Suprapubic skin (tissue), 4 donors: ENCODE measurements around the gene NGFR. TPM values are rescaled to one million over a fixed set of nuclear protein-coding genes. Genes with fewer than 3 reads are reported as not detected.
"Not testable (repeated sequence)": the region's sequence is repeated elsewhere in the genome, so short reads cannot be mapped to it uniquely, and the experiment has no call there.

Experiments
- DNase-seq, 2 donors: peaks; one replicate each; pipeline ENCODE4 v3.0.0-alpha.2; 2019; ENCODE audit warnings: low spot score in 2 of 2
- H3K27ac ChIP-seq: fragments of 200-600 bp; sonication (generic); one replicate; pipeline ENCODE4 v1.5.1; 2019
- H3K27me3 ChIP-seq: fragments of 200-600 bp; sonication (generic); one replicate; pipeline ENCODE4 v1.5.1; 2019
- H3K36me3 ChIP-seq: fragments of 200-600 bp; sonication (generic); one replicate; pipeline ENCODE4 v1.5.1; 2019
- H3K4me1 ChIP-seq: fragments of 200-600 bp; sonication (generic); one replicate; pipeline ENCODE4 v1.5.1; 2019
- H3K4me3 ChIP-seq: fragments of 200-600 bp; sonication (generic); one replicate; pipeline ENCODE4 v1.5.1; 2019; ENCODE audit warnings: mild to moderate bottlenecking
- H3K9me3 ChIP-seq: fragments of 200-600 bp; sonication (generic); one replicate; pipeline ENCODE4 v1.5.1; 2019
- EP300 ChIP-seq: sonication (generic); formaldehyde crosslinking; IDR thresholded peaks from one replicate; pipeline ENCODE4 v1.6.1; 2017; ENCODE audit warnings: antibody characterized with exemption
- POLR2A ChIP-seq, 2 donors: fragments of 450-650 bp; IDR thresholded peaks; one replicate each; pipeline ENCODE4 v1.6.1; 2017; ENCODE audit warnings: antibody characterized with exemption in 2 of 2, mild to moderate bottlenecking in 2 of 2, moderate library complexity in 2 of 2
- POLR2AphosphoS5 ChIP-seq, 3 donors: sonication (generic); formaldehyde crosslinking; IDR thresholded peaks; one replicate each; pipeline ENCODE4 v1.6.1; 2017; ENCODE audit warnings: antibody characterized with exemption in 3 of 3
- WGBS: methylation state at CpG from one replicate; pipeline ENCODE4 v1.1.5; 2018; 5-methylcytosine and 5-hydroxymethylcytosine counted together
- total RNA-seq, 4 donors: library from RNA; depleted of rRNA; stranded (reverse); fragments of >200 nt; gene quantifications; one replicate each; pipeline ENCODE4 v1.1.0, GENCODE V29; 2016
- TF ChIP-seq, protein P1 (sequence below), 2 donors: fragments of 200-600 bp in 1 of 2; fragments of 450-650 bp in 1 of 2; sonication (generic) in 1 of 2; IDR thresholded peaks; one replicate each; pipeline ENCODE4 v1.5.1; 2016 to 2019; ENCODE audit warnings: antibody characterized with exemption in 2 of 2, mild to moderate bottlenecking in 1 of 2, moderate library complexity in 1 of 2

NGFR gene
- total RNA-seq, 4 donors from 2014 or later = 18.1 to 26.8 (median 22.0) TPM

DNA sequence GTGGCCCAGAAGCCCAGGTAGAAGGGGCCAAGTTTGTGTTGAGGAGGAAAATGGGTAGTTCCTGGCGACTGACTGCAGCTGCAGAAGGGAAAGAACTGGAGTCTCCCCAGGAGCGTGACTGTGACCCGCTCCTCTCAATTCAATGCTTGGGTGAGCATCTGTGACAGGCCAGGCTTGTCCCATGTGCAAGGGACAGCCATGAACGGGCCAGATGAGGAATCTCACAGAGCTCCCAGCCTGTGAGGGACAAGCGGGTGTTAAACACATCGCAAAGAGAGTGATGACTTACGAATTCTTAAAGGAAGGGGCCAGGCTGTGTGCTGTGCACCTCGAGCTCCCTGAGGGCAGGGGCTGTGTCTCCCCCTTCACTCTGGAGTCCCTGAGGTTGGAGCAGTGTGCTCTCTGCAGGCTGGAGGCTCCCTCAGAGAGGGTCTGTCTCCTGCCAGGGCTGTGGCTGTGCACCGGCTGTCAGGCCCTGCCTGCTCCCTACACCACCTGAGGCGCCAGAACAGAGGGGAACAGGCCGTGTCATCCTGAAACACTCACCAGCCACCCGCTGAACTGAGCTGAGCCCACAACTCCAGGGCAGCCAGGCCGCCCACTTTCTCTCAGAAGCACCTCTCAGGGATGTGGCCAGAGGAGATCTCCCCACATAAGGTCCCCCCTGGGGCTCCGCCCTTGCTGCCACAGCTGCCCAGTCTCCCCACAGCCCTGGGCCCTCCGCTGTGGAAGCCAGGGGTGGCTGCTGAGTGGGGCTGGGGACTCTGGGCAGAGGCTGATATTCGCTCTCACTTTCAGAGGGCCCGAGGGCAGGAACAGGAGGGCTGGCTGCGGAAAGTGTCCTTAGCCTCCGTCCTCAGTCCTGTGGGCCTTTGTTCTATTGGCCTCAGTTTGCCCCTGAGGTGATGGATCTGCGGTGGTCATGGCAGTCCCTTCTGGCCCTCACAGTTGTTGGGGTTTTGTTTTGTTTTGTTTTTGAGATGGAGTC lies 54.9 kb downstream of the NGFR start:
- no peaks in the 10 kb centered on the region for H3K27me3 ChIP-seq
- H3K4me1 ChIP-seq = peaks cover 18% of the 10 kb centered on the region
- no peaks in the 10 kb centered on the region for H3K9me3 ChIP-seq
- no peaks in the 10 kb centered on the region for H3K36me3 ChIP-seq
- TF ChIP-seq, protein P1, sequence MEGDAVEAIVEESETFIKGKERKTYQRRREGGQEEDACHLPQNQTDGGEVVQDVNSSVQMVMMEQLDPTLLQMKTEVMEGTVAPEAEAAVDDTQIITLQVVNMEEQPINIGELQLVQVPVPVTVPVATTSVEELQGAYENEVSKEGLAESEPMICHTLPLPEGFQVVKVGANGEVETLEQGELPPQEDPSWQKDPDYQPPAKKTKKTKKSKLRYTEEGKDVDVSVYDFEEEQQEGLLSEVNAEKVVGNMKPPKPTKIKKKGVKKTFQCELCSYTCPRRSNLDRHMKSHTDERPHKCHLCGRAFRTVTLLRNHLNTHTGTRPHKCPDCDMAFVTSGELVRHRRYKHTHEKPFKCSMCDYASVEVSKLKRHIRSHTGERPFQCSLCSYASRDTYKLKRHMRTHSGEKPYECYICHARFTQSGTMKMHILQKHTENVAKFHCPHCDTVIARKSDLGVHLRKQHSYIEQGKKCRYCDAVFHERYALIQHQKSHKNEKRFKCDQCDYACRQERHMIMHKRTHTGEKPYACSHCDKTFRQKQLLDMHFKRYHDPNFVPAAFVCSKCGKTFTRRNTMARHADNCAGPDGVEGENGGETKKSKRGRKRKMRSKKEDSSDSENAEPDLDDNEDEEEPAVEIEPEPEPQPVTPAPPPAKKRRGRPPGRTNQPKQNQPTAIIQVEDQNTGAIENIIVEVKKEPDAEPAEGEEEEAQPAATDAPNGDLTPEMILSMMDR (IDR thresholded peaks at IDR 0.05) = no peak
- TF ChIP-seq POLR2AphosphoS5 (IDR thresholded peaks at IDR 0.05) (no peak), EP300 (no peak), POLR2A (IDR thresholded peaks at IDR 0.05) (no peak)
- H3K27ac ChIP-seq = no peak overlapping the region
- no peak overlapping the region for H3K4me3 ChIP-seq
- DNase-seq = peak; percentile 50 to 67
- 89% methylated on average over 13 of the region's 20 CpGs for WGBS

GRCh38 chr17:49550764-49551163 lies 55.7 kb downstream of the NGFR start:
- H3K4me3 ChIP-seq, H3K27ac ChIP-seq, H3K27me3 ChIP-seq, H3K9me3 ChIP-seq, H3K36me3 ChIP-seq: not testable (repeated sequence)
- peak; percentile 20 to 70 for DNase-seq
- WGBS = 94% methylated on average over 9 of the region's 9 CpGs
- peaks cover 26% of the 10 kb centered on the region for H3K4me1 ChIP-seq

DNA sequence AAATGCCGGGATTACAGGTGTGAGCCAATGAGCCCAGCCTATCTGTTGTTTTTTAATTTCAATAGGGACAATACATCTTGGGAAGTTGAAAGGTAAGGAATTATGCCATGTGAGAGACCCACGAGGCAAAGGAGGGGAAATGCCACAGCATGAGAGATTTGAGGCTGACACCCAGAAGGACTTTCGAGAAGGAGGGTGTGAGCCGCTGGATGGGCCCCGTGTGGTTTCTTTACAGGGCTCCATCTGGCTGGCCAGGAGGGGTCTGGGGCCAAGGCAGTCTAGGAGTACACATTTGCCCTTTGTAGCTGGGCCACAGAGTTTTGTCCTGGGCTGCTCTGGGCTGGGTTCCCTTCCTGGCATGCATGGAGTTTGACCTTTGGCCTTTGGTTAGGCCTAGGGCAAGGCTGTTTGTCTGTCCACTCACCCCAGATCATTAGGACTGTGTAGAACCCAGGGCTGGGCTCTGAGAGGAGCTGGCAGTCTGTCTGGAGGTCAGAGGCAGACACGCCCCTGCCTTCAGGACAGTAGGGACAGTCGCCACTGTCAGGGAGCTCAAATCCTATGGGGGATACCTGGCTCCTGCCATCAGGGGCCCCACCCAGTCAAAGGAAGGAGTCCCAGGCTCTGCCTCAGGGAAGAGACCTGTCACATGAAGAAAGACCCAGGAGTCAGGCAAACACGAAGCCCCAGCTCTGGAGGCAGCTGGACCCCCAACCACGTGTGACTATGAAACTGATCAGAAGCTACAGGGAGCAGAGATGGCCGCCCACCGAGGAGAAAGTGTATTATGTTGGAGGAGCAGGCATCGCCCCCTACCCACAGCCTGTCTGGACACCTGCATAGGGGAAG lies 56.4 kb downstream of the NGFR start:
- no peak overlapping the region for H3K4me3 ChIP-seq
- DNase-seq = peak; percentile 46 to 74
- no peak overlapping the region for H3K27ac ChIP-seq
- H3K27me3 ChIP-seq = peaks cover 4% of the 10 kb centered on the region
- no peaks in the 10 kb centered on the region for H3K9me3 ChIP-seq
- WGBS = 86% methylated on average over 12 of the region's 12 CpGs
- TF ChIP-seq POLR2A (IDR thresholded peaks at IDR 0.05) (no peak), EP300 (no peak), POLR2AphosphoS5 (IDR thresholded peaks at IDR 0.05) (no peak)
- TF ChIP-seq, protein P1 (IDR thresholded peaks at IDR 0.05) = no peak
- H3K36me3 ChIP-seq = no peaks in the 10 kb centered on the region
- peaks cover 32% of the 10 kb centered on the region for H3K4me1 ChIP-seq

DNA sequence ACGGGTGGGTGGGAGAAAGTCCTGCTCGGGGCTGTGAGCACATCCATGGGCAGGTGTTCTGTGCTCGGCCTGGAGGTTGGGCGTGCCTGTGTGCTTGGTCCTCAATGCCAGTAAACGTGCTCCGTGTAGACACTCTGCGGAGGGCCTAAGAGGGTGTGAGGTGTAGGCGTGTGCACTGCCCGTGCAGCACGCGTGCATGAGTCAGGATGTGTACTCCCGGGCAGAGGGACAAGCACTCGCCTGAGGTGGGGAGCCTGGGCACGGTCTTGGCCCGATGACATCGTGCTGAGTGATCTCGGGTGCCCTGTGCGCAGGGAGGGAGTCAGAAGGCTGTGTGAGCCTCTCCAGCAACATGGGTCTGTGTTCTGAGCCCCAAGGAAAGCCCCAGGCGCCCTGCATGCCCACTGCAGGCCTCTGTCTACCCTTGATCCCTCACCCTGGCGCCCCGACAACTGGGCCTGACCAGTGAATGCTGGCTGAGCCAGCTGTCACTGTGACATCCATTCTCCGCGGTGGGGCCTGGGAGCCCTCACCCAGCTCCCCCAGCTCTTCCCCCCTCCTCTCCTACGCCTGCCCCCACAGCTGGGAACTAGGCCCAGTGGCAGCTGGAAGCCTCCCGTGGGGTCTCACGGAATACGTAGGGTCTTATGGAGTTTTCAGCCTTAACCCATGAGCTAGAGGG lies 57.1 kb downstream of the NGFR start:
- no peak overlapping the region for H3K27ac ChIP-seq
- peaks cover 34% of the 10 kb centered on the region for H3K4me1 ChIP-seq
- H3K9me3 ChIP-seq = no peaks in the 10 kb centered on the region
- WGBS = 85% methylated on average over 4 of the region's 27 CpGs
- no peak overlapping the region for H3K4me3 ChIP-seq
- DNase-seq = peak; percentile 63 to 65
- H3K36me3 ChIP-seq = no peaks in the 10 kb centered on the region
- TF ChIP-seq POLR2AphosphoS5 (IDR thresholded peaks at IDR 0.05) (no peak), EP300 (no peak), POLR2A (IDR thresholded peaks at IDR 0.05) (no peak)
- TF ChIP-seq, protein P1 (IDR thresholded peaks at IDR 0.05) = no peak
- peaks cover 4% of the 10 kb centered on the region for H3K27me3 ChIP-seq

DNA sequence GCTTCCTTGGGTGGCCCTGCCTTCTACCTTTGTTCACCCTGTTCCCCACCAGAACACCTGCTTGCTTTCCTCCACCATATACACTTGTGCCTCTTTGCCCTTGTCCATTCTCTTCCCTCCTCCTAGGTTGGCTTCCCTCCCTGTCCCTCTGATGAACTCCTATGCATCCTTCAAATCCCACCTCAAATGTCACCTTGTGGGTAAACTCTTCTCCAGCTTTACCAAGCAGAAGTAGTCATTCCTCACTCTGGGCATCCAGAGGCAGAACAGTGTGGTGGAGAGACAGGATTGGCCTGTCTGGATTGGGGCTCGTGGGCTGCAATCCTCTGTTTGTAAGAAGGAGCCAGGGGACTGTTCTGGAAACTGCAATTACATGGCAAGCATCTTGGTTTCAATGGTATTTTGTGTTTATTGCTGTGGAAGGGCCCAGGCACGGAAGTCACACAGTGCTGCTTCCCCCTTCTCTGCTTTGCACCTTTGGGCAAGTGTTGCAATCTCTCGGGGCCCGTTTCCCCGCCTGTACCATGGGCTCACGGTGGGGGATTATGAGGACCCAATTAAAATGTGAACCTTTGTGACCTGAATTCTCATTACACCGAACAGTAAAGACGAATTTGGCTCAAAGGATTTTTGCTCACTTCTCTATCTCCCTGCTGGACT lies 58.7 kb downstream of the NGFR start:
- Histone ChIP-seq H3K9me3 (no peaks in the 10 kb centered on the region), H3K27ac (no peak overlapping the region), H3K36me3 (no peaks in the 10 kb centered on the region), H3K4me1 (peaks cover 25% of the 10 kb centered on the region), H3K27me3 (peaks cover 4% of the 10 kb centered on the region), H3K4me3 (no peak overlapping the region)
- TF ChIP-seq POLR2AphosphoS5 (IDR thresholded peaks at IDR 0.05) (no peak), EP300 (no peak), POLR2A (IDR thresholded peaks at IDR 0.05) (no peak)
- TF ChIP-seq, protein P1 (IDR thresholded peaks at IDR 0.05) = no peak
- 91% methylated on average over 8 of the region's 8 CpGs for WGBS
- peak; percentile 11 to 20 for DNase-seq
